GM20431 (cell line): Measurements from ENCODE around the gene R3HDM1.
"Not testable (repeated sequence)": the region's sequence is repeated elsewhere in the genome, so short reads cannot be mapped to it uniquely, and the experiment has no call there.

Source experiments
- in situ Hi-C: fragments of 300-500 bp; cut with MseI, MboI; formaldehyde crosslinking; loops from one replicate; pipeline ENCODE4 v1.15.0; 2020; ENCODE audit warnings: low sequenced_read_pairs; ENCODE audit not compliant: unreplicated experiment

R3HDM1 gene

GRCh38 chr2:135637456-135638087, 106.3 kb downstream of the R3HDM1 start:
- in situ Hi-C loops: no loop called here

GRCh38 chr2:135638825-135639224, 107.5 kb downstream of the R3HDM1 start:
- in situ Hi-C loops: no loop called here

DNA sequence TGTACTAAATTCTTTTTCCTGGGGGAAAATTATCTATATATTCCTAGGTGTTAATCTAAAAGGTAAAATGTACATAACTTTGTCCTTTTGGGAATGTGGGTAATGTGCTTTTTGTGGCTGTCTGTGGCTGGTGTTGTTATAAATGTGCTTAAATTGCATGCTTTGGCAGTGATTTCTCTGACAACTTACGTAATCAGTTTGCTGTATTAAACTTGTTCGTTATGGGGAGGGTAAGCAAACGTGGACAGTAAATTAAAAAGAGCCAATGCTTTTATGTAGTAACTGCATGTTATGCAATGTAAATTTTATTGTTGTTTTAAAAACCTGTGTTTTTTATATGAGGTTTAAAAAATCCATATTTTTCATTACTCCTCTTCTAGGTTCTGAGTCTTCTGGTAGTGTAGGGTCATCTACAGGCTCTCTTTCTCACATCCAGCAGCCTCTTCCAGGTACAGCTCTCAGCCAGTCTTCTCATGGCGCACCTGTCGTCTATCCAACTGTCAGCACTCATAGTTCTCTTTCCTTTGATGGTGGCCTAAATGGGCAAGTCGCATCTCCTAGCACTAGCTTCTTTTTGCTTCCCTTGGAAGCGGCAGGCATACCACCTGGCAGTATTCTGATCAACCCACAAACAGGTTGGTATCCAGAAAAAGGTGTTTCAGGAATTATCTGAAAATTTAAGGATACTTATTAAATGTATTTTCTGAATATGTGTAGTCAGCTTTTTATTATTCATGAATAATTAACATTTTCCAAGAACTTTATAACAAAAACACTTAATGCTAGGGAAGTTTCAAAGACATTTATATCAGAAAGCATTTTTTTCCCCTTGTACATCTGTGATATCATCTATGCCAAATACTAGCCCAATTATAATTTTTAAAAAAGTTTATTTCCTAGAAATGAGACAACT, 110.1 kb downstream of the R3HDM1 start:
- in situ Hi-C loops: no loop called here

GRCh38 chr2:135647836-135648579, 116.7 kb downstream of the R3HDM1 start:
- in situ Hi-C loops: no loop called here

DNA sequence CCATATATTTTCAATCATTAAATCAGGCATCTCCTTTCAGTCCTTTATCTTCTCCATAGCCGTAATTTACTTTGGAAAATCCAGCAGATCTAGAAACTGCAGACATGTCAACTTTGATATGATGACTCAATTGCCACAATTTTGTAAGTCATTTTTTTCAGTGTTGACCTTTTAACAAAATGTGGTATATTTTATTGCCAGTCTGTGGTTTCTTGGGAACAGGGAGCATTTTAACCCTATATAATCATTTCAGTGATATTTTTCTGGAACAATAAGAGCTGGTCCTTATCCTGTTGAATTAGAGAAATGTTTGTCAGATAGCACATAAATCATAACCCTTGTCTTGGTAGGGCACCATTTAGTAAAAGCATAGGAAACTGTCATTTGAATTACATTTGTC, 119.4 kb downstream of the R3HDM1 start:
- in situ Hi-C loops: no loop called here

- in situ Hi-C loops: no loop called here
These were observed 120.4 kb downstream of the R3HDM1 start for GRCh38 chr2:135651717-135652116.

DNA sequence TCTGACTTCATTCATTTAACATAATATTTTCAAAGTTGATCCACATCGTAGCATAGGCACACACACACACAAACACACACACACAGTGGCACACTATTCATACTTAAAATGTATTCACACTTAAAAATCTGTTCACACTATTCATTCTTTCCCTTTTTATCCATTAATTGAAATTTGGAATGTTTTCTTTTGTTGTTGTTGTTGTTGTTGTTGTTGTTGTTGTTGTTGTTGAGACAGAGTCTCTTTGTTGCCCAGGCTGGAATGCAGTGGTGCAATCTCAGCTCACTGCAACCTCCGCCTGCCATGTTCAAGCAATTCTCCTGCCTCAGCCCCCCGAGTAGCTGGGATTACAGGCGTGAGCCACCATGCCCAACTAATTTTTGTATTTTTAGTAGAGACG, 123.0 kb downstream of the R3HDM1 start:
- in situ Hi-C loops: not testable (repeated sequence)

- in situ Hi-C loops: no loop called here
These were observed 126.7 kb downstream of the R3HDM1 start for GRCh38 chr2:135657806-135658582.

DNA sequence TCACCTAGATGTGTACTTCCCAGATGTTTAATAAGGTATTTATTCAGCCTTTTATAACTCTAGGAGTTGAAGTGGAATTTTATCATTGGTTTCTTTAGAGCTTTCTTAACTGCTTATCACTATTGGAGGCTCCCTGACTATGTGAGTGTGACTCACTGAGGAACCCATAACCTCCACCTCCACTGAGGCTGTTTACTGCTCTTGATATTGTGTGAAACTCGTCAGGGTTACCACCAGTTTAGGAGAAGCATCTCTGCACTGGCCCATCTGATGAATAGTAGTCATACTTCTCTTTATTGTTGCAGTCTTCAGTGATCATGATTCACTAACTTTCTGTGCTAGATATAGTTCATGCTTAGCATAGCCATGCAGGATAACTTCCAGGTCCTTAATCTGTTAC, 130.8 kb downstream of the R3HDM1 start:
- in situ Hi-C loops: no loop called here

GRCh38 chr2:135663148-135663700, 131.9 kb downstream of the R3HDM1 start:
- in situ Hi-C loops: no loop called here

- in situ Hi-C loops: no loop called here
These were observed 133.4 kb downstream of the R3HDM1 start for GRCh38 chr2:135664623-135665068.

DNA sequence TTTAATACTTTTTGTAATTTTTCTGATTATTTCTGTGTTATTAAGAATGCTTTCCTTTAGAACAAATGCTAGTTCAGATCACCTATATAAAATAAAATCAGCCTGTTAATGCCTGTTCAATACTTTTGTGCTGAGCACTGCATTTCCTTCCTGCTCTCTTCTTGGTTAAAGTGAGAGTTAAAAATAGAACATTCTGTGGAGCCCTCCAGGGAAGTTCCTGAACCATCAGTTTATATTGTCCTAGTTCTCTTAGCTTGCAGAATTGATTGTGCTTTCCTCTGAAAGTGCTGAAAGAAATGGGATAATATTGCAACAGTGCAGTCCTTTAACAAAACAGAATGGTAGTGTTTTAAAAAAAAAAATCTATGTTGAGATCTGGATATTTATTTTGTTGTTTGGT, 135.8 kb downstream of the R3HDM1 start:
- in situ Hi-C loops: no loop called here

- in situ Hi-C loops: no loop called here
These were observed 143.2 kb downstream of the R3HDM1 start for GRCh38 chr2:135674453-135674852.

GRCh38 chr2:135676031-135676430, 144.7 kb downstream of the R3HDM1 start:
- in situ Hi-C loops: no loop called here

DNA sequence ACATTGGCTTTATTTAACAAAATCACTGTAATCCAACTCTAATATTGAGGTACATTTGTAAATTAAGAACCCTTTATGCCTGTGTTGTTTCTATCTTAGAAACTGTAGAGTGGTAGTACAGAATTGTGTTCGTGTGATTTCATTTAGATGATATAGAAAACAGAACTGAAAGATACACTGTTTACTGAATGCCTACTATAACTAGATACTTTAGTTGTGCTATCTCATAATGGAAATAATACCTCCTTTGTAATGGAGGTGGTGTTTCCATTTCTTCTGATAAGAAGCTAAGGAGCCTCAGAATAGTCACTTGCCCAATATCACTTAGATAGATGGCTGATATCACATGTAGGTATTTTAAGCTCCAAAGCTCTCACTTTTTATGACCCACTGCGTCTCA, 147.8 kb downstream of the R3HDM1 start:
- in situ Hi-C loops: no loop called here

GRCh38 chr2:135685361-135685760, 154.1 kb downstream of the R3HDM1 start:
- in situ Hi-C loops: no loop called here

DNA sequence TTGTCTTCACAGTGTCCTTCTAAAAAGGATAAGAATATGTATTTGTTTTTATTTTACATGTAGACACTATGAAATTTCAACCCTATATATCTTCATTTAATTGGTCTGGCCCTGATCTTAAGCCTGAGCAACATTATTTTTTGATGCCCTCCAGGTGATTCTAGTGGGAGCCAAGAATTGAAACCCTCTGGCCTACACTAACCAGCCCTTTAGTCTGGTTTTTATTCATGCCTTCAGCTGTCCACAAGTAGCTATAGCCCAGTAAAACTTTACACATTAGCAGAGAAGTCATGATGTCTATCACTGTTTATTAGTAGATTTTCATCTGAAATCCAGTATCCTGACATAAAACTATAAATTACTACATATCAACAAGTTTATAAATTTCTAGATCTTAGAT, 157.7 kb downstream of the R3HDM1 start:
- in situ Hi-C loops: no loop called here

DNA sequence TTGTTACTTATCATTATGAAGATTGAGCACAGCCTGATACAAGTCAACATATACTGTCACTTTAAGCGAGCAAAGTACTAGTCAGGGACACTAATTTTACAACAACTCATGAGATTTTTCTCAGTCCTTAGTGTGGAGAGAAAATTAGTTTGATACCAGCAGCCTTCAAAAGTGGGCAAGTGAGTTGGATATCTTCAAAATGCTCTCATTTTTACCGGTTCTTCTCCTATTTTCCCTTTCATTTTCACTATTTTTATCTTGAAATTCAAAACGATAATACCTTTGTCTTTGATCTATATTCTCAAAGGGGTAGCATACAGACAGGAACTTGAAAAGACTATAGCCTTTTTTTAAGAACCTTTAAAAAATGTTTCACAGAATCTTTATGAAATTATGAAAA, 158.4 kb downstream of the R3HDM1 start:
- in situ Hi-C loops: no loop called here

DNA sequence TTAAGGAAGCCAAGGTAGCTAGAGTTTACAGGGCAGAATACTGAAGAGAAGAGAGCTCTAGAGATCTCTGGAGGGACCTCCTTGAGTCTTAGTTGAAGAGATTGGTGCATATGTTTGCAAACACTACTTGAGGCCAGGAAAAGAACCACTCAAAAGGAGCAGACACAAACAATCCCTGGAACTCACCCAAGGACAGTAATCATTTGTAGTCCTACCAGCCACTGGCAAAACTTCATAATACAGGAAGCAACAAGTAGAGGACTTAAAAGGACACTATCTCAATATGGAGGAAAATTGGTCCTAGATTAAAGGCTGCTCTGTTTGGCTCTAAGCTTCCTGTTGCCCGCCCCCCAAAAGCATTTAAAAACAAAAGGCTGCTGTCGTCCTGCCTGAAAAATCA, 163.4 kb downstream of the R3HDM1 start:
- in situ Hi-C loops: no loop called here

GRCh38 chr2:135698838-135699237, 167.6 kb downstream of the R3HDM1 start:
- in situ Hi-C loops: no loop called here
